ENCODE results near the gene SMTNL2.
"Not testable (repeated sequence)": the region's sequence is repeated elsewhere in the genome, so short reads cannot be mapped to it uniquely, and the experiment has no call there.

Gene SMTNL2

GRCh38 chr17:4610656-4611055, 26.3 kb downstream of the SMTNL2 start:
- Histone ChIP-seq H3K27ac (no peak overlapping the region), H3K4me3 (no peak overlapping the region)
- no peak for TF ChIP-seq CTCF (IDR thresholded peaks at IDR 0.05)
- no peak for DNase-seq (ENCODE audit: low spot score)

GRCh38 chr17:4616476-4616875, 32.1 kb downstream of the SMTNL2 start:
- DNase-seq (ENCODE audit: low spot score): no peak
- Histone ChIP-seq H3K4me3 (no peak overlapping the region), H3K27ac (no peak overlapping the region)
- TF ChIP-seq CTCF (IDR thresholded peaks at IDR 0.05): no peak

GRCh38 chr17:4617090-4617489, 32.8 kb downstream of the SMTNL2 start:
- no peak overlapping the region for H3K4me3 ChIP-seq
- no peak for DNase-seq (ENCODE audit: low spot score)
- no peak for TF ChIP-seq CTCF (IDR thresholded peaks at IDR 0.05)
- H3K27ac ChIP-seq: no peak overlapping the region

GRCh38 chr17:4617590-4618351, 33.4 kb downstream of the SMTNL2 start:
- TF ChIP-seq CTCF (IDR thresholded peaks at IDR 0.05): no peak
- no peak overlapping the region for H3K27ac ChIP-seq
- DNase-seq (ENCODE audit: low spot score): no peak

GRCh38 chr17:4620531-4621101, 36.3 kb downstream of the SMTNL2 start:
- Histone ChIP-seq H3K27ac (no peak overlapping the region), H3K4me3 (no peak overlapping the region)
- TF ChIP-seq CTCF (IDR thresholded peaks at IDR 0.05): no peak
- no peak for DNase-seq (ENCODE audit: low spot score)

More at GRCh38 chr17:4617590-4618351, 33.4 kb downstream of the SMTNL2 start:
- H3K4me3 ChIP-seq: no peak overlapping the region

GRCh38 chr17:4622375-4622774, 38.0 kb downstream of the SMTNL2 start:
- no peak for DNase-seq (ENCODE audit: low spot score)
- no peak for TF ChIP-seq CTCF (IDR thresholded peaks at IDR 0.05)
- no peak overlapping the region for H3K27ac ChIP-seq
- H3K4me3 ChIP-seq: no peak overlapping the region

- DNase-seq (ENCODE audit: low spot score): no peak
- H3K27ac ChIP-seq: no peak overlapping the region
- H3K4me3 ChIP-seq: no peak overlapping the region
- TF ChIP-seq CTCF (IDR thresholded peaks at IDR 0.05): no peak
Observed at GRCh38 chr17:4623249-4623648, 38.9 kb downstream of the SMTNL2 start.

- H3K27ac ChIP-seq; DNase-seq (ENCODE audit: low spot score): not testable (repeated sequence)
Observed at GRCh38 chr17:4624451-4624911, 40.2 kb downstream of the SMTNL2 start.

More at GRCh38 chr17:4624451-4624911, 40.2 kb downstream of the SMTNL2 start:
- H3K4me3 ChIP-seq: not testable (repeated sequence)

Data from coronary artery (tissue), 2 donors.